HEK293 (cell line): ENCODE data around the gene GNAQ.

Experiments used
- CTCF ChIP-seq: fragments of 450-650 bp; formaldehyde crosslinking; IDR thresholded peaks from 2 replicates; pipeline ENCODE4 v1.5.1; 2016; ENCODE audit warnings: missing biosample characterization, missing genetic modification characterization
- HOXD13 ChIP-seq: sonication (generic); formaldehyde crosslinking; IDR thresholded peaks from 2 replicates; pipeline ENCODE4 v1.8.0; 2022; ENCODE audit warnings: missing genetic modification reagents, borderline replicate concordance
- KLF8 ChIP-seq: fragments of 450-650 bp; formaldehyde crosslinking; IDR thresholded peaks from 2 replicates; pipeline ENCODE4 v1.5.1; 2016; ENCODE audit warnings: missing biosample characterization, missing genetic modification characterization
- SP2 ChIP-seq: fragments of 450-650 bp; formaldehyde crosslinking; IDR thresholded peaks from 2 replicates; pipeline ENCODE4 v1.5.1; 2016; ENCODE audit warnings: missing biosample characterization, missing genetic modification characterization
- YY1 ChIP-seq: fragments of 450-650 bp; formaldehyde crosslinking; IDR thresholded peaks from 2 replicates; pipeline ENCODE4 v1.5.1; 2018; ENCODE audit warnings: missing biosample characterization, missing genetic modification characterization
- ZNF174 ChIP-seq: fragments of 450-650 bp; formaldehyde crosslinking; IDR thresholded peaks from 2 replicates; pipeline ENCODE4 v1.5.0; 2017; ENCODE audit warnings: missing biosample characterization, mild to moderate bottlenecking, missing genetic modification characterization
- ZNF184 ChIP-seq: fragments of 450-650 bp; IDR thresholded peaks from 2 replicates; pipeline ENCODE4 v1.5.1; 2018; ENCODE audit warnings: missing biosample characterization, mild to moderate bottlenecking, missing genetic modification characterization
- ZNF302 ChIP-seq: fragments of 450-650 bp; formaldehyde crosslinking; IDR thresholded peaks from 2 replicates; pipeline ENCODE4 v1.5.1; 2016; ENCODE audit warnings: missing biosample characterization, missing genetic modification characterization, low read depth
- ZNF350 ChIP-seq: fragments of 450-650 bp; formaldehyde crosslinking; IDR thresholded peaks from 2 replicates; pipeline ENCODE4 v1.5.0; 2017; ENCODE audit warnings: missing biosample characterization, mild to moderate bottlenecking, missing genetic modification characterization
- ZNF362 ChIP-seq: fragments of 450-650 bp; formaldehyde crosslinking; IDR thresholded peaks from 2 replicates; pipeline ENCODE4 v1.5.1; 2016; ENCODE audit warnings: missing biosample characterization, missing genetic modification characterization
- ZNF529 ChIP-seq: fragments of 450-650 bp; formaldehyde crosslinking; IDR thresholded peaks from 2 replicates; pipeline ENCODE4 v1.5.1; 2017; ENCODE audit warnings: missing genetic modification characterization, missing biosample characterization; ENCODE audit not compliant: insufficient replicate concordance
- ZNF544 ChIP-seq: fragments of 450-650 bp; formaldehyde crosslinking; IDR thresholded peaks from 2 replicates; pipeline ENCODE4 v1.5.0; 2017; ENCODE audit warnings: missing biosample characterization, missing genetic modification characterization

GRCh38 chr9:77977210-77977611 is 54.4 kb downstream of the GNAQ start:
- TF ChIP-seq ZNF529 (tag by site-specific recombination) = no peak
- peak; percentile 48 for TF ChIP-seq CTCF
- TF ChIP-seq SP2 (tag by site-specific recombination) = no peak
- TF ChIP-seq ZNF302 (tag by site-specific recombination) = no peak
- no peak for TF ChIP-seq HOXD13 (CRISPR knock-in tag)
- no peak for TF ChIP-seq ZNF174
- no peak for TF ChIP-seq YY1 (tag by site-specific recombination)
- TF ChIP-seq KLF8 = no peak
- TF ChIP-seq ZNF350 (tag by site-specific recombination) = no peak
- no peak for TF ChIP-seq ZNF362 (tag by site-specific recombination)
- no peak for TF ChIP-seq ZNF184 (tag by site-specific recombination)
- TF ChIP-seq ZNF544 (tag by site-specific recombination) = no peak
